SK-N-SH (cell line): Measurements from ENCODE around the gene MMP19. TPM values are rescaled to one million over a fixed set of nuclear protein-coding genes. Genes with fewer than 3 reads are reported as not detected.
A peak's percentile ranks its signal among the peaks of the same experiment; 100 is the strongest.

Experiments used
- CTCF ChIP-seq: fragments of 200-600 bp; sonication (generic); IDR thresholded peaks from 2 replicates; pipeline ENCODE4 v1.6.1; 2017; ENCODE audit warnings: antibody characterized with exemption, mild to moderate bottlenecking, moderate library complexity
- ELF1 ChIP-seq: IDR thresholded peaks from 2 replicates; pipeline ENCODE4 v1.4.0; 2012
- EP300 ChIP-seq, 2 experiments: IDR thresholded peaks; 2 replicates each; pipeline versions ENCODE4 v1.4.0 to v1.6.1; 2012; ENCODE audit warnings: borderline replicate concordance in 1 of 2, low read depth in 1 of 2, low read length in 1 of 2
- FOSL2 ChIP-seq: IDR thresholded peaks from 2 replicates; pipeline ENCODE4 v1.4.0; 2012; ENCODE audit warnings: low read depth, mild to moderate bottlenecking, moderate library complexity, borderline replicate concordance
- FOXJ3 ChIP-seq: sonication (generic); formaldehyde crosslinking; IDR thresholded peaks from 2 replicates; pipeline ENCODE4 v1.5.1; 2020; ENCODE audit warnings: mild to moderate bottlenecking, missing genetic modification reagents
- GABPA ChIP-seq: IDR thresholded peaks from 2 replicates; pipeline ENCODE4 v1.4.0; 2012; ENCODE audit warnings: low read depth, mild to moderate bottlenecking
- MEF2A ChIP-seq: IDR thresholded peaks from 2 replicates; pipeline ENCODE4 v1.4.0; 2012; ENCODE audit warnings: low read depth, borderline replicate concordance
- MXI1 ChIP-seq: IDR thresholded peaks from 2 replicates; pipeline ENCODE4 v1.6.1; 2012; ENCODE audit warnings: mild to moderate bottlenecking, low read depth, low read length, improper control_type of control experiment
- NFIC ChIP-seq: IDR thresholded peaks from 2 replicates; pipeline ENCODE4 v1.4.0; 2012; ENCODE audit warnings: borderline replicate concordance
- NRF1 ChIP-seq: IDR thresholded peaks from 2 replicates; pipeline ENCODE4 v1.6.1; 2012; ENCODE audit warnings: low read depth, mild to moderate bottlenecking, low read length
- POLR2AphosphoS5 ChIP-seq: IDR thresholded peaks from 2 replicates; pipeline ENCODE4 v1.6.1; 2012; ENCODE audit warnings: low read depth, low read length
- RCOR1 ChIP-seq: fragments of 150-350 bp; IDR thresholded peaks from 2 replicates; pipeline ENCODE4 v1.6.1; 2017; ENCODE audit warnings: antibody characterized with exemption, low read length
- REST ChIP-seq: IDR thresholded peaks from 2 replicates; pipeline ENCODE4 v1.6.1; 2012; ENCODE audit warnings: mild to moderate bottlenecking, low read depth, low read length, moderate library complexity
- RFX5 ChIP-seq: IDR thresholded peaks from 2 replicates; pipeline ENCODE4 v1.6.1; 2012; ENCODE audit warnings: mild to moderate bottlenecking, improper control_type of control experiment, low read length
- RXRA ChIP-seq: IDR thresholded peaks from 2 replicates; pipeline ENCODE4 v1.4.0; 2012; ENCODE audit warnings: low read depth, mild to moderate bottlenecking, borderline replicate concordance
- SMC3 ChIP-seq: IDR thresholded peaks from 2 replicates; pipeline ENCODE4 v1.6.1; 2012; ENCODE audit warnings: low read depth, low read length, improper control_type of control experiment
- TAF1 ChIP-seq: IDR thresholded peaks from 2 replicates; pipeline ENCODE4 v1.6.1; 2012; ENCODE audit warnings: low read depth, mild to moderate bottlenecking, low read length, moderate library complexity, borderline replicate concordance
- TCF12 ChIP-seq: IDR thresholded peaks from 2 replicates; pipeline ENCODE4 v1.4.0; 2012
- YY1 ChIP-seq: IDR thresholded peaks from 2 replicates; pipeline ENCODE4 v1.4.0; 2012; ENCODE audit warnings: low read depth, mild to moderate bottlenecking
- polyA plus RNA-seq, 3 experiments: library from polyadenylated mRNA; depleted of rRNA; stranded (reverse); fragments of >200 nt; gene quantifications; 2 replicates each; pipeline ENCODE4 v1.2.3, GENCODE V29; 2012
- TF ChIP-seq, protein P1 (sequence below): IDR thresholded peaks from 2 replicates; pipeline ENCODE4 v1.4.0; 2012; ENCODE audit warnings: low read depth
- TF ChIP-seq, protein P2 (sequence below): fragments of 150-350 bp; IDR thresholded peaks from 2 replicates; pipeline ENCODE4 v1.6.1; 2017; ENCODE audit warnings: antibody characterized with exemption, low read length, low read depth, borderline replicate concordance

MMP19 gene
- polyA plus RNA-seq, 1 of the 3 experiments (the other 2 are of a cell fraction), result 5.7 TPM

- TF ChIP-seq REST (no peak), NFIC (no peak), RXRA (no peak), MXI1 (peak; percentile 81), CTCF (no peak), SMC3 (no peak), EP300 (IDR thresholded peaks at IDR 0.05; ENCODE audit: borderline replicate concordance in 1 of 2, low read depth in 1 of 2, low read length in 1 of 2) (no peak), RCOR1 (0 out of 2 replicates have a peak, but pooled peaks have one; percentile 5), TCF12 (no peak), FOSL2 (no peak), TAF1 (no peak), NRF1 (peak; percentile 79), RFX5 (no peak), ELF1 (no peak), FOXJ3 (CRISPR knock-in tag) (no peak), POLR2AphosphoS5 (peak; percentile 49; the same call in 1 of the 2 replicates), YY1 (no peak), GABPA (no peak), MEF2A (no peak)
- TF ChIP-seq, protein P1, sequence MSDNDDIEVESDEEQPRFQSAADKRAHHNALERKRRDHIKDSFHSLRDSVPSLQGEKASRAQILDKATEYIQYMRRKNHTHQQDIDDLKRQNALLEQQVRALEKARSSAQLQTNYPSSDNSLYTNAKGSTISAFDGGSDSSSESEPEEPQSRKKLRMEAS, result 0 out of 2 replicates have a peak, but pooled peaks have one; percentile 17
- TF ChIP-seq, protein P2, sequence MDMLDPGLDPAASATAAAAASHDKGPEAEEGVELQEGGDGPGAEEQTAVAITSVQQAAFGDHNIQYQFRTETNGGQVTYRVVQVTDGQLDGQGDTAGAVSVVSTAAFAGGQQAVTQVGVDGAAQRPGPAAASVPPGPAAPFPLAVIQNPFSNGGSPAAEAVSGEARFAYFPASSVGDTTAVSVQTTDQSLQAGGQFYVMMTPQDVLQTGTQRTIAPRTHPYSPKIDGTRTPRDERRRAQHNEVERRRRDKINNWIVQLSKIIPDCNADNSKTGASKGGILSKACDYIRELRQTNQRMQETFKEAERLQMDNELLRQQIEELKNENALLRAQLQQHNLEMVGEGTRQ, result no peak
Observed at GRCh38 chr12:55830601-55831446, 11.9 kb downstream of the MMP19 start (continued).
